Nephron (organoid): ENCODE results near the gene TKTL1.
"Not testable (repeated sequence)": the region's sequence is repeated elsewhere in the genome, so short reads cannot be mapped to it uniquely, and the experiment has no call there.

Experiments used
- H3K27ac Mint-ChIP-seq, 3 experiments: 2 replicates each; pipeline ENCODE4 v1.8.0; 2020; ENCODE audit warnings: mixed read lengths in 3 of 3, mild to moderate bottlenecking in 2 of 3, moderate library complexity in 1 of 3
- H3K27me3 Mint-ChIP-seq: 2 replicates; pipeline ENCODE4 v1.8.0; 2021; ENCODE audit warnings: low read depth, mild to moderate bottlenecking, moderate library complexity, mixed read lengths
- H3K36me3 Mint-ChIP-seq: 2 replicates; pipeline ENCODE4 v1.8.0; 2020; ENCODE audit warnings: low read depth, mixed read lengths
- H3K4me1 Mint-ChIP-seq: 2 replicates; pipeline ENCODE4 v1.8.0; 2020; ENCODE audit warnings: mixed read lengths
- H3K4me3 Mint-ChIP-seq, 3 experiments: 2 replicates each; pipeline ENCODE4 v1.8.0; 2020; ENCODE audit warnings: mild to moderate bottlenecking in 3 of 3, mixed read lengths in 3 of 3, moderate library complexity in 2 of 3
- H3K9me3 Mint-ChIP-seq: 2 replicates; pipeline ENCODE4 v1.8.0; 2020; ENCODE audit warnings: mixed read lengths
- TF ChIP-seq, protein P1 (sequence below), 3 experiments: fragments of 200-600 bp; sonication (generic); IDR thresholded peaks; one replicate each; pipeline ENCODE4 v1.5.0; 2021; ENCODE audit warnings: antibody characterized with exemption in 3 of 3; ENCODE audit not compliant: unreplicated experiment in 3 of 3

The TKTL1 gene

DNA sequence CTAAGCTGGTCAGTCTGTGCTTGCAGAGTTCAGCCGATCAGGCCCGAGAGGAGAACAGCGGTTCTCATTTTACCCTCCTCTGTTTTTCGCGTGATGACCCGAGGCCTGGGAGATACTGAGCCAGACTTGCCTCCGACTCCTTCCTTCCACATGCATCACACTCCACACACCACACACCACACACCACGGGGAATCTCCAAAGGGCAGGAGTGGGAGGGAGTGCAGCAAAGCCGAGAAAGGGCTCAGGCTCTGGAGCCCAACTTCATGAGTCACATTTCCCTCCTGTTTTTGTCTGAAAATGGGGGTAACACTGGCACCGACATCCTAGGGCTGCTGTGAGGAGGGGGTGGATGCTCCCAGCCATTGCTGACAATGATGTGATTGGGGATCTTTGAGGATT, 38.9 kb downstream of the TKTL1 start:
- H3K4me3 Mint-ChIP-seq = no peak overlapping the region
- TF ChIP-seq, protein P1, sequence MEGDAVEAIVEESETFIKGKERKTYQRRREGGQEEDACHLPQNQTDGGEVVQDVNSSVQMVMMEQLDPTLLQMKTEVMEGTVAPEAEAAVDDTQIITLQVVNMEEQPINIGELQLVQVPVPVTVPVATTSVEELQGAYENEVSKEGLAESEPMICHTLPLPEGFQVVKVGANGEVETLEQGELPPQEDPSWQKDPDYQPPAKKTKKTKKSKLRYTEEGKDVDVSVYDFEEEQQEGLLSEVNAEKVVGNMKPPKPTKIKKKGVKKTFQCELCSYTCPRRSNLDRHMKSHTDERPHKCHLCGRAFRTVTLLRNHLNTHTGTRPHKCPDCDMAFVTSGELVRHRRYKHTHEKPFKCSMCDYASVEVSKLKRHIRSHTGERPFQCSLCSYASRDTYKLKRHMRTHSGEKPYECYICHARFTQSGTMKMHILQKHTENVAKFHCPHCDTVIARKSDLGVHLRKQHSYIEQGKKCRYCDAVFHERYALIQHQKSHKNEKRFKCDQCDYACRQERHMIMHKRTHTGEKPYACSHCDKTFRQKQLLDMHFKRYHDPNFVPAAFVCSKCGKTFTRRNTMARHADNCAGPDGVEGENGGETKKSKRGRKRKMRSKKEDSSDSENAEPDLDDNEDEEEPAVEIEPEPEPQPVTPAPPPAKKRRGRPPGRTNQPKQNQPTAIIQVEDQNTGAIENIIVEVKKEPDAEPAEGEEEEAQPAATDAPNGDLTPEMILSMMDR (IDR thresholded peaks at IDR 0.05; ENCODE audit: unreplicated experiment in 3 of 3) = no peak
- peaks cover 16% of the 10 kb centered on the region for H3K9me3 Mint-ChIP-seq
- H3K4me1 Mint-ChIP-seq = peaks cover 8% of the 10 kb centered on the region
- H3K27me3 Mint-ChIP-seq = peaks cover 7% of the 10 kb centered on the region
- H3K36me3 Mint-ChIP-seq = no peaks in the 10 kb centered on the region
- H3K27ac Mint-ChIP-seq = peak overlapping the region in 1 of 3 experiments; percentile 25

- H3K4me1 Mint-ChIP-seq, H3K9me3 Mint-ChIP-seq, H3K36me3 Mint-ChIP-seq, H3K4me3 Mint-ChIP-seq, H3K27me3 Mint-ChIP-seq, H3K27ac Mint-ChIP-seq: not testable (repeated sequence)
These were observed 46.1 kb downstream of the TKTL1 start for GRCh38 chrX:154341399-154342298.

DNA sequence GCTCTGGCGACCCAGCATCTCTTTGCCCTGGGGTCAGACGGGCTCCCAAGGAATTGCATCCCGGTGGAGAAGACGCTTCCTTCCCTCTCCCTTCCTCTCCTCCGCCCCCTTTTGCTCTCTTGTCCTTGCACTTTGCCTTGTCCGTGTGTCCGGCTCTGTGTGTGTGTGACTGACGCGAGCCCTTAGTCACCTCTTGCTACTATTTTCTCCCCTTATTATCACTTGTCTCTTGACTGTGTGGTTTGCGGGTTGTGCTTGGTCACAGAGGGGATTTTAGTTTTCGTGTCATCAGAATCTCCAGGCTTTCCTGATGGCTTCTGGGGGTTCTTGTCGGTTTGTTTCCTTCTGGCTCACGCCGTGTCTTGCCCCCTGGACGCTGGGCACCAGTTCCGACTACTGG, 47.5 kb downstream of the TKTL1 start:
- not testable (repeated sequence) for H3K4me1 Mint-ChIP-seq, H3K36me3 Mint-ChIP-seq, H3K4me3 Mint-ChIP-seq, H3K9me3 Mint-ChIP-seq, H3K27ac Mint-ChIP-seq, H3K27me3 Mint-ChIP-seq

GRCh38 chrX:154343620-154344019, 48.0 kb downstream of the TKTL1 start:
- H3K27ac Mint-ChIP-seq, H3K4me1 Mint-ChIP-seq, H3K9me3 Mint-ChIP-seq, H3K27me3 Mint-ChIP-seq, H3K4me3 Mint-ChIP-seq, H3K36me3 Mint-ChIP-seq: not testable (repeated sequence)

DNA sequence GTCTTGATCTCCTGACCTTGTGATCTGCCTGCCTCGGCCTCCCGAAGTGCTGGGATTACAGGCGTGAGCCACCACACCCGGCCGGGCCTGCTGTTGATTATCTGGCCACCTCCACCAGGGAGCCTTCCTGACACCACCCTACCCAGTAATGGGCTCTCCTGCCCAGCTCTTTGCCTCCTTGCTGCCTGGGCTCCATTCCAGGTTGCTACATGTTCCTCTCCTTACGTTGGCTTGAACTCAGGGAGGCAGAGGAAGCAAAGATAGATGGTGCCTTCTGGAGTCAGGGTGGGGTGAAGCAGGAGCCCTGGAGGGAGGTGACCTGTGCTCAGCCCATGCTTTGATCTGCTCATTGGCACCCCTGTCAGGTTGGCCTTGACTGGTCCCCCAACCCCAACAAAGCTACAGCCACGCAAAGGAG, 52.5 kb downstream of the TKTL1 start:
- Mint-ChIP-seq H3K36me3 (peaks cover 9% of the 10 kb centered on the region), H3K4me1 (no peaks in the 10 kb centered on the region), H3K9me3 (no peaks in the 10 kb centered on the region), H3K4me3 (no peak overlapping the region), H3K27ac (no peak overlapping the region), H3K27me3 (no peaks in the 10 kb centered on the region)
- TF ChIP-seq, protein P1 (IDR thresholded peaks at IDR 0.05; ENCODE audit: unreplicated experiment in 3 of 3) = no peak

- Mint-ChIP-seq H3K36me3 (peaks cover 9% of the 10 kb centered on the region), H3K4me1 (no peaks in the 10 kb centered on the region), H3K27ac (no peak overlapping the region), H3K4me3 (no peak overlapping the region), H3K27me3 (no peaks in the 10 kb centered on the region), H3K9me3 (no peaks in the 10 kb centered on the region)
- TF ChIP-seq, protein P1 (IDR thresholded peaks at IDR 0.05; ENCODE audit: unreplicated experiment in 3 of 3) = no peak
These were observed 53.2 kb downstream of the TKTL1 start for GRCh38 chrX:154348646-154349358.

GRCh38 chrX:154349359-154349935, 53.9 kb downstream of the TKTL1 start:
- Mint-ChIP-seq H3K4me1 (no peaks in the 10 kb centered on the region), H3K4me3 (no peak overlapping the region), H3K36me3 (peaks cover 9% of the 10 kb centered on the region), H3K27me3 (no peaks in the 10 kb centered on the region), H3K27ac (no peak overlapping the region), H3K9me3 (no peaks in the 10 kb centered on the region)
- TF ChIP-seq, protein P1 (IDR thresholded peaks at IDR 0.05; ENCODE audit: unreplicated experiment in 3 of 3) = no peak
